SK-N-SH (cell line): ENCODE data around the gene SP6. TPM values are rescaled to one million over a fixed set of nuclear protein-coding genes. Genes with fewer than 3 reads are reported as not detected.

ENCODE experiments used
- CTCF ChIA-PET: fragments of 300-600, 350-600 bp; formaldehyde crosslinking; extraction: SDS; loops from one replicate; lab custom pipeline; 2021; lab: Yijun Ruan, JAX
- POLR2A ChIA-PET: fragments of 350-600 bp; sonication (Branson Sonifier 250); formaldehyde crosslinking; extraction: SDS; loops from one replicate; lab custom pipeline; 2020; ENCODE audit warnings: antibody characterized with exemption, inconsistent platforms; lab: Yijun Ruan, JAX
- DNase-seq: peaks from one replicate; pipeline ENCODE4 v3.0.0; 2012
- H2AFZ ChIP-seq: fragments of 200-600 bp; sonication (generic); 2 replicates; pipeline ENCODE4 v1.8.1; 2016; ENCODE audit warnings: antibody characterized with exemption, mild to moderate bottlenecking, low read depth
- H3F3A ChIP-seq: fragments of 200-600 bp; sonication (generic); replicated peaks from 2 replicates; pipeline ENCODE3; 2016; ENCODE audit warnings: antibody characterized with exemption, mild to moderate bottlenecking; ENCODE audit not compliant: insufficient read depth
- H3K27ac ChIP-seq, 2 experiments: fragments of 200-500 bp in 1 of 2; fragments of 200-600 bp in 1 of 2; sonication (Bioruptor generic) in 1 of 2; sonication (generic), shearing (Covaris generic) in 1 of 2; 2 replicates each; pipeline versions ENCODE4 v1.5.1 to v1.6.1; 2014 to 2016; ENCODE audit warnings: low read depth in 2 of 2, inconsistent platforms in 1 of 2, low read length in 1 of 2, mild to moderate bottlenecking in 1 of 2, mixed read lengths in 1 of 2
- H3K27me3 ChIP-seq: fragments of 200-600 bp; sonication (generic), shearing (Covaris generic); 2 replicates; pipeline ENCODE4 v1.6.1; 2016; ENCODE audit warnings: mixed run types; ENCODE audit not compliant: insufficient read depth
- H3K36me3 ChIP-seq, 2 experiments: fragments of 200-500 bp in 1 of 2; fragments of 200-600 bp in 1 of 2; sonication (Bioruptor generic) in 1 of 2; sonication (generic) in 1 of 2; replicated peaks in 1 of 2; 2 replicates each; pipeline versions ENCODE3 to v1.5.1; 2014 to 2016; ENCODE audit warnings: low read length in 1 of 2, mild to moderate bottlenecking in 1 of 2; ENCODE audit not compliant: insufficient read depth in 2 of 2, control insufficient read depth in 1 of 2
- H3K4me1 ChIP-seq, 2 experiments: fragments of 200-500 bp in 1 of 2; fragments of 200-600 bp in 1 of 2; sonication (Bioruptor generic) in 1 of 2; sonication (generic), shearing (Covaris generic) in 1 of 2; 2 replicates each; pipeline versions ENCODE4 v1.5.1 to v1.6.1; 2014 to 2016; ENCODE audit warnings: low read depth in 1 of 2, low read length in 1 of 2, mixed run types in 1 of 2; ENCODE audit not compliant: insufficient read depth in 2 of 2, control insufficient read depth in 1 of 2
- H3K4me2 ChIP-seq: fragments of 200-600 bp; sonication (generic), shearing (Covaris generic); 2 replicates; pipeline ENCODE4 v1.6.1; 2017; ENCODE audit warnings: mixed run types
- H3K4me3 ChIP-seq, 2 experiments: fragments of 200-500 bp in 1 of 2; fragments of 200-600 bp in 1 of 2; sonication (Bioruptor generic) in 1 of 2; sonication (generic), shearing (Covaris generic) in 1 of 2; 2 replicates each; pipeline versions ENCODE4 v1.5.1 to v1.8.1; 2014 to 2016; ENCODE audit warnings: low read depth in 2 of 2, inconsistent platforms in 1 of 2, low read length in 1 of 2, mild to moderate bottlenecking in 1 of 2, mixed read lengths in 1 of 2, moderate library complexity in 1 of 2
- H3K79me2 ChIP-seq: fragments of 200-600 bp; sonication (generic); 2 replicates; pipeline ENCODE4 v1.8.1; 2017; ENCODE audit warnings: mild to moderate bottlenecking; ENCODE audit not compliant: insufficient read depth
- H3K9ac ChIP-seq: fragments of 200-600 bp; sonication (generic); 2 replicates; pipeline ENCODE4 v1.6.1; 2017; ENCODE audit warnings: mixed run types
- H3K9me2 ChIP-seq: fragments of 200-600 bp; sonication (generic); 2 replicates; pipeline ENCODE4 v1.6.1; 2017; ENCODE audit warnings: mixed run types
- H3K9me3 ChIP-seq: fragments of 200-600 bp; sonication (generic); 2 replicates; pipeline ENCODE4 v1.6.1; 2017; ENCODE audit warnings: mixed run types, mild to moderate bottlenecking, moderate library complexity
- H4K20me1 ChIP-seq: fragments of 200-600 bp; sonication (generic); 2 replicates; pipeline ENCODE4 v1.6.1; 2017; ENCODE audit warnings: mild to moderate bottlenecking, mixed run types; ENCODE audit not compliant: insufficient read depth
- ELF1 ChIP-seq: IDR thresholded peaks from 2 replicates; pipeline ENCODE4 v1.4.0; 2012
- FOSL2 ChIP-seq: IDR thresholded peaks from 2 replicates; pipeline ENCODE4 v1.4.0; 2012; ENCODE audit warnings: low read depth, mild to moderate bottlenecking, moderate library complexity, borderline replicate concordance
- MEF2A ChIP-seq: IDR thresholded peaks from 2 replicates; pipeline ENCODE4 v1.4.0; 2012; ENCODE audit warnings: low read depth, borderline replicate concordance
- NRF1 ChIP-seq: IDR thresholded peaks from 2 replicates; pipeline ENCODE4 v1.6.1; 2012; ENCODE audit warnings: low read depth, mild to moderate bottlenecking, low read length
- RCOR1 ChIP-seq: fragments of 150-350 bp; IDR thresholded peaks from 2 replicates; pipeline ENCODE4 v1.6.1; 2017; ENCODE audit warnings: antibody characterized with exemption, low read length
- SMC3 ChIP-seq: IDR thresholded peaks from 2 replicates; pipeline ENCODE4 v1.6.1; 2012; ENCODE audit warnings: low read depth, low read length, improper control_type of control experiment
- ZBTB33 ChIP-seq: IDR thresholded peaks from 2 replicates; pipeline ENCODE4 v1.4.0; 2012; ENCODE audit warnings: low read depth, borderline replicate concordance
- WGBS: methylation state at CpG from one replicate; pipeline ENCODE4 v1.1.6; 2017; ENCODE audit warnings: low lambda C conversion rate; 5-methylcytosine and 5-hydroxymethylcytosine counted together
- polyA plus RNA-seq, 3 experiments: library from polyadenylated mRNA; depleted of rRNA; stranded (reverse); fragments of >200 nt; gene quantifications; 2 replicates each; pipeline ENCODE4 v1.2.3, GENCODE V29; 2012
- TF ChIP-seq, protein P1 (sequence below): IDR thresholded peaks from 2 replicates; pipeline ENCODE4 v1.6.1; 2012; ENCODE audit warnings: mild to moderate bottlenecking, low read depth, low read length, moderate library complexity
- TF ChIP-seq, protein P2 (sequence below): fragments of 200-600 bp; sonication (generic); IDR thresholded peaks from 2 replicates; pipeline ENCODE4 v1.6.1; 2017; ENCODE audit warnings: antibody characterized with exemption, mild to moderate bottlenecking, moderate library complexity

The SP6 gene
- polyA plus RNA-seq, 1 of the 3 experiments (the other 2 are of a cell fraction) = 0.03 TPM

- TF ChIP-seq ZBTB33 = no peak
- TF ChIP-seq SMC3 = no peak
- TF ChIP-seq FOSL2 = no peak
Measured at GRCh38 chr17:47845716-47846075, 5.3 kb downstream of the SP6 start (continued).

DNA sequence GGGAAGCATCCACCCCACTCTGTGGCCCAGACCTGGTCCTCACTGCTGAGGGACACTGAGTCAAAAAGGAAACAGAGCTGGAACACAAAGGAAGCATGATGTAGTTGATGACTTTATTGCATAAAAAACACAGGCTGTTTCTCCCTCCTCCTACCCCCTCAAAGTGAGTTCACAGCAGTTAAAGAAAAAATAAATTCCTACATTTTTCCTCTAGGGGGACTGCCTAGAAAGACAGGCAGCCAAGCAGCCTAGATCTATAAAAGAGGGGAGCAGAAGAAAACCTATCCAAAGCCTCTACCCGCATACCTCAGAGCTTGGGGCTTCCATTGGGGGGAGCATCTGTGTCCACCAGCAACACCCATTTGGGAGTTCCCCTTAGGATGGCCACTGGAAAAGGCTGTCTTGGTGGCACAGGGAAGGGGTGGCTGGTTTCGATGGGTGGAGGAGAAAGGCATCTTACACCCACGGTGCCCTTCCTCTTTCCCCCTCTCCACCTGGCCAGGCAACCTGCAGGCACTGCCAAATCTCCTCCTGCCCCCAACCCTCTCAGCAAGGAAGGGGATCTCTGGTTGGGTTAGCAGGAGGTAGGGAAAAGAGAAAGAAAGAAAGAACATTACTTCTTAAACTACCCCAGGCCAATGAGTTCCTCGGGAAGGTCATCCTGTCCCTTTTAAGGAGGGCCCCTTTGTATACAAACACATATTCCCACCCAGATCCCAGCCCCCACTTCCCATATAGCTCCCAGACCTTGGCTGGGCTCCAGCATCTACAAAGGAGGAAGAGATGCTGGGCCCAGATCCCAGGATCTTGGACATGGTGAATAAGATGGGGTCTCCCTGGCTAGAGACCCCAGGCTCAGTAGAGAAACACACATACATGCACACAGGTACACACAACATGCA lies 5.9 kb downstream of the SP6 start:
- DNase-seq = peak; percentile 68
- Histone ChIP-seq H3K4me3 (no peak overlapping the region), H3K27me3 (peaks cover 51% of the 10 kb centered on the region), H3K9ac (no peak overlapping the region), H3K79me2 (peaks cover 9% of the 10 kb centered on the region; the same call in 1 of the 2 replicates), H2AFZ (no peak overlapping the region), H3K36me3 (no peaks in the 10 kb centered on the region), H3K4me1 (peaks cover 5 to 24% of the 10 kb centered on the region in 2 experiments; a peak in 2 of 4 replicates), H3F3A (peaks cover 3% of the 10 kb centered on the region), H3K9me2 (no peaks in the 10 kb centered on the region), H3K9me3 (no peaks in the 10 kb centered on the region), H3K4me2 (no peak overlapping the region), H4K20me1 (no peaks in the 10 kb centered on the region), H3K27ac (no peak overlapping the region)
- ChIA-PET CTCF (interaction anchor here (0.8 to 33.0 kb wide), 17 partner anchors 7 to 173 kb away, joined by 3 to 1447 read pairs (median 10); partner anchors contain the start of genes CDK5RAP3, LRRC46, MRPL10 and OSBPL7), POLR2A (interaction anchor here (1.1 to 2.4 kb wide), 2 partner anchors 45 to 51 kb away, joined by 5 to 10 read pairs; partner anchors contain the start of gene SP2)
- TF ChIP-seq ZBTB33 (no peak), RCOR1 (no peak), MEF2A (no peak), ELF1 (no peak), SMC3 (peak; percentile 26), NRF1 (no peak)
- TF ChIP-seq, protein P1, sequence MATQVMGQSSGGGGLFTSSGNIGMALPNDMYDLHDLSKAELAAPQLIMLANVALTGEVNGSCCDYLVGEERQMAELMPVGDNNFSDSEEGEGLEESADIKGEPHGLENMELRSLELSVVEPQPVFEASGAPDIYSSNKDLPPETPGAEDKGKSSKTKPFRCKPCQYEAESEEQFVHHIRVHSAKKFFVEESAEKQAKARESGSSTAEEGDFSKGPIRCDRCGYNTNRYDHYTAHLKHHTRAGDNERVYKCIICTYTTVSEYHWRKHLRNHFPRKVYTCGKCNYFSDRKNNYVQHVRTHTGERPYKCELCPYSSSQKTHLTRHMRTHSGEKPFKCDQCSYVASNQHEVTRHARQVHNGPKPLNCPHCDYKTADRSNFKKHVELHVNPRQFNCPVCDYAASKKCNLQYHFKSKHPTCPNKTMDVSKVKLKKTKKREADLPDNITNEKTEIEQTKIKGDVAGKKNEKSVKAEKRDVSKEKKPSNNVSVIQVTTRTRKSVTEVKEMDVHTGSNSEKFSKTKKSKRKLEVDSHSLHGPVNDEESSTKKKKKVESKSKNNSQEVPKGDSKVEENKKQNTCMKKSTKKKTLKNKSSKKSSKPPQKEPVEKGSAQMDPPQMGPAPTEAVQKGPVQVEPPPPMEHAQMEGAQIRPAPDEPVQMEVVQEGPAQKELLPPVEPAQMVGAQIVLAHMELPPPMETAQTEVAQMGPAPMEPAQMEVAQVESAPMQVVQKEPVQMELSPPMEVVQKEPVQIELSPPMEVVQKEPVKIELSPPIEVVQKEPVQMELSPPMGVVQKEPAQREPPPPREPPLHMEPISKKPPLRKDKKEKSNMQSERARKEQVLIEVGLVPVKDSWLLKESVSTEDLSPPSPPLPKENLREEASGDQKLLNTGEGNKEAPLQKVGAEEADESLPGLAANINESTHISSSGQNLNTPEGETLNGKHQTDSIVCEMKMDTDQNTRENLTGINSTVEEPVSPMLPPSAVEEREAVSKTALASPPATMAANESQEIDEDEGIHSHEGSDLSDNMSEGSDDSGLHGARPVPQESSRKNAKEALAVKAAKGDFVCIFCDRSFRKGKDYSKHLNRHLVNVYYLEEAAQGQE = no peak
- TF ChIP-seq, protein P2, sequence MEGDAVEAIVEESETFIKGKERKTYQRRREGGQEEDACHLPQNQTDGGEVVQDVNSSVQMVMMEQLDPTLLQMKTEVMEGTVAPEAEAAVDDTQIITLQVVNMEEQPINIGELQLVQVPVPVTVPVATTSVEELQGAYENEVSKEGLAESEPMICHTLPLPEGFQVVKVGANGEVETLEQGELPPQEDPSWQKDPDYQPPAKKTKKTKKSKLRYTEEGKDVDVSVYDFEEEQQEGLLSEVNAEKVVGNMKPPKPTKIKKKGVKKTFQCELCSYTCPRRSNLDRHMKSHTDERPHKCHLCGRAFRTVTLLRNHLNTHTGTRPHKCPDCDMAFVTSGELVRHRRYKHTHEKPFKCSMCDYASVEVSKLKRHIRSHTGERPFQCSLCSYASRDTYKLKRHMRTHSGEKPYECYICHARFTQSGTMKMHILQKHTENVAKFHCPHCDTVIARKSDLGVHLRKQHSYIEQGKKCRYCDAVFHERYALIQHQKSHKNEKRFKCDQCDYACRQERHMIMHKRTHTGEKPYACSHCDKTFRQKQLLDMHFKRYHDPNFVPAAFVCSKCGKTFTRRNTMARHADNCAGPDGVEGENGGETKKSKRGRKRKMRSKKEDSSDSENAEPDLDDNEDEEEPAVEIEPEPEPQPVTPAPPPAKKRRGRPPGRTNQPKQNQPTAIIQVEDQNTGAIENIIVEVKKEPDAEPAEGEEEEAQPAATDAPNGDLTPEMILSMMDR = peak; percentile 61
- 67% methylated on average over 4 of the region's 4 CpGs for WGBS
